Trophoblast cell (in vitro differentiated cells and primary cell): ENCODE results near the gene GRB7.

Source experiments
- DNase-seq, 2 donors: peaks; one replicate each; pipeline ENCODE4 v3.0.0-alpha.2; 2016
- H2AFZ ChIP-seq: 2 replicates; pipeline ENCODE4 v1.6.1; 2013; ENCODE audit warnings: low read length, moderate library complexity, mild to moderate bottlenecking; ENCODE audit not compliant: insufficient read depth, poor library complexity
- H2AK5ac ChIP-seq: 2 replicates; pipeline ENCODE4 v1.6.1; 2013; ENCODE audit warnings: mild to moderate bottlenecking, low read length
- H2BK120ac ChIP-seq: 2 replicates; pipeline ENCODE4 v1.6.1; 2013; ENCODE audit warnings: low read length, mild to moderate bottlenecking, moderate library complexity; ENCODE audit not compliant: insufficient read depth, poor library complexity
- H2BK12ac ChIP-seq: 2 replicates; pipeline ENCODE4 v1.6.1; 2013; ENCODE audit warnings: mild to moderate bottlenecking, low read length, moderate library complexity
- H2BK5ac ChIP-seq: 2 replicates; pipeline ENCODE4 v1.6.1; 2013; ENCODE audit warnings: low read length, low read depth, moderate library complexity, mild to moderate bottlenecking; ENCODE audit not compliant: poor library complexity
- H3K14ac ChIP-seq: 2 replicates; pipeline ENCODE4 v1.6.1; 2013; ENCODE audit warnings: mild to moderate bottlenecking, low read length
- H3K18ac ChIP-seq: 2 replicates; pipeline ENCODE4 v1.6.1; 2013; ENCODE audit warnings: mild to moderate bottlenecking, low read length
- H3K23ac ChIP-seq: 2 replicates; pipeline ENCODE4 v1.6.1; 2013; ENCODE audit warnings: low read length
- H3K27ac ChIP-seq: 2 replicates; pipeline ENCODE4 v1.5.1; 2013; ENCODE audit warnings: low read depth, mild to moderate bottlenecking, inconsistent platforms, low read length, moderate library complexity
- H3K27me3 ChIP-seq: 2 replicates; pipeline ENCODE4 v1.6.1; 2013; ENCODE audit warnings: inconsistent platforms, mild to moderate bottlenecking, low read length, moderate library complexity; ENCODE audit not compliant: insufficient read depth
- H3K36me3 ChIP-seq, 2 experiments: 1 replicate in 1 of 2; 2 replicates in 1 of 2; pipeline ENCODE4 v1.6.1; 2013; ENCODE audit warnings: low read length in 2 of 2, mild to moderate bottlenecking in 2 of 2, moderate library complexity in 1 of 2; ENCODE audit not compliant: insufficient read depth in 2 of 2, control insufficient read depth in 1 of 2
- H3K4ac ChIP-seq: 2 replicates; pipeline ENCODE4 v1.6.1; 2013; ENCODE audit warnings: low read depth, mild to moderate bottlenecking, low read length, moderate library complexity
- H3K4me1 ChIP-seq, 2 experiments: 1 replicate in 1 of 2; 2 replicates in 1 of 2; pipeline ENCODE4 v1.6.1; 2013; ENCODE audit warnings: low read length in 2 of 2, mild to moderate bottlenecking in 2 of 2, moderate library complexity in 1 of 2; ENCODE audit not compliant: insufficient read depth in 2 of 2, control insufficient read depth in 1 of 2
- H3K4me2 ChIP-seq: 2 replicates; pipeline ENCODE4 v1.6.1; 2013; ENCODE audit warnings: inconsistent platforms, mild to moderate bottlenecking, low read length, moderate library complexity
- H3K4me3 ChIP-seq: 2 replicates; pipeline ENCODE4 v1.5.1; 2013; ENCODE audit warnings: mild to moderate bottlenecking, low read depth, low read length, inconsistent platforms
- H3K79me1 ChIP-seq: one replicate; pipeline ENCODE4 v1.6.1; 2013; ENCODE audit warnings: low read length
- H3K79me2 ChIP-seq: 2 replicates; pipeline ENCODE4 v1.6.1; 2013; ENCODE audit warnings: low read length, mild to moderate bottlenecking; ENCODE audit not compliant: control insufficient read depth, insufficient read depth, poor library complexity
- H3K9ac ChIP-seq: 2 replicates; pipeline ENCODE4 v1.6.1; 2013; ENCODE audit warnings: mild to moderate bottlenecking, low read length
- H3K9me3 ChIP-seq: 2 replicates; pipeline ENCODE4 v1.6.1; 2013; ENCODE audit warnings: low read depth, mild to moderate bottlenecking, control low read depth, inconsistent platforms, low read length; ENCODE audit not compliant: insufficient read depth
- H4K12ac ChIP-seq: 2 replicates; pipeline ENCODE4 v1.6.1; 2013; ENCODE audit warnings: low read depth, mild to moderate bottlenecking, low read length, moderate library complexity
- H4K8ac ChIP-seq: 2 replicates; pipeline ENCODE4 v1.6.1; 2013; ENCODE audit warnings: low read depth, mild to moderate bottlenecking, low read length, moderate library complexity
- H4K91ac ChIP-seq: one replicate; pipeline ENCODE4 v1.6.1; 2013; ENCODE audit warnings: low read depth, mild to moderate bottlenecking, low read length, moderate library complexity
- WGBS: extraction: QIAGEN DNeasy Blood & Tissue Kit; methylation state at CpG from one replicate; pipeline ENCODE4 v1.1.7; 2013; ENCODE audit warnings: missing lambda C conversion rate; ENCODE audit not compliant: insufficient read length, insufficient coverage; ENCODE audit errors: extremely low coverage; 5-methylcytosine and 5-hydroxymethylcytosine counted together

Gene GRB7

GRCh38 chr17:39756380-39757079 lies 18.8 kb downstream of the GRB7 start:
- Histone ChIP-seq H3K36me3 (no peaks in the 10 kb centered on the region), H3K79me1 (peaks cover 10% of the 10 kb centered on the region), H2AK5ac (no peak overlapping the region), H3K27ac (no peak overlapping the region), H3K18ac (no peak overlapping the region), H3K23ac (no peak overlapping the region), H2BK120ac (no peak overlapping the region), H3K9me3 (peaks cover 4% of the 10 kb centered on the region), H4K12ac (no peak overlapping the region), H3K14ac (no peak overlapping the region), H2BK5ac (no peak overlapping the region), H3K4ac (no peak overlapping the region), H4K8ac (no peak overlapping the region), H3K4me3 (no peak overlapping the region), H3K27me3 (no peaks in the 10 kb centered on the region), H3K79me2 (peaks cover 8% of the 10 kb centered on the region), H3K9ac (no peak overlapping the region), H4K91ac (no peak overlapping the region), H3K4me2 (no peak overlapping the region), H2AFZ (no peak overlapping the region), H2BK12ac (no peak overlapping the region), H3K4me1 (peaks cover 0 to 8% of the 10 kb centered on the region in 2 experiments)
- no peak for DNase-seq
- no CpG with 5 or more reads among the region's 7 CpGs for WGBS

GRCh38 chr17:39757176-39757662 lies 19.5 kb downstream of the GRB7 start:
- no peak overlapping the region for H2BK12ac ChIP-seq
- H4K91ac ChIP-seq = no peak overlapping the region
- H3K36me3 ChIP-seq = no peaks in the 10 kb centered on the region
- no peak overlapping the region for H3K23ac ChIP-seq
- H4K12ac ChIP-seq = no peak overlapping the region
- peaks cover 10% of the 10 kb centered on the region for H3K79me1 ChIP-seq
- H2BK5ac ChIP-seq = no peak overlapping the region
- no peak overlapping the region for H3K18ac ChIP-seq
- H3K27me3 ChIP-seq = no peaks in the 10 kb centered on the region
- no peak overlapping the region for H2AK5ac ChIP-seq
- no peak overlapping the region for H3K4me2 ChIP-seq
- H3K79me2 ChIP-seq = peaks cover 8% of the 10 kb centered on the region
- H3K4me3 ChIP-seq = no peak overlapping the region
- no CpG with 5 or more reads among the region's 4 CpGs for WGBS
- no peak overlapping the region for H3K14ac ChIP-seq
- DNase-seq = no peak
- no peak overlapping the region for H3K27ac ChIP-seq
- no peak overlapping the region for H3K9ac ChIP-seq
- H3K4ac ChIP-seq = no peak overlapping the region
- no peak overlapping the region for H2AFZ ChIP-seq
- H2BK120ac ChIP-seq = no peak overlapping the region
- H3K4me1 ChIP-seq = peaks cover 0 to 8% of the 10 kb centered on the region in 2 experiments
- peaks cover 4% of the 10 kb centered on the region for H3K9me3 ChIP-seq
- no peak overlapping the region for H4K8ac ChIP-seq

- Histone ChIP-seq H4K91ac (no peak overlapping the region), H3K36me3 (no peaks in the 10 kb centered on the region), H3K27ac (no peak overlapping the region), H3K14ac (no peak overlapping the region), H2AK5ac (no peak overlapping the region), H3K4me1 (peaks cover 0 to 8% of the 10 kb centered on the region in 2 experiments), H2BK12ac (no peak overlapping the region), H3K4me3 (no peak overlapping the region), H4K8ac (no peak overlapping the region), H3K79me1 (peaks cover 10% of the 10 kb centered on the region), H3K23ac (no peak overlapping the region), H2AFZ (no peak overlapping the region), H3K9me3 (peaks cover 2% of the 10 kb centered on the region), H3K4ac (no peak overlapping the region), H3K4me2 (no peak overlapping the region), H3K79me2 (peaks cover 8% of the 10 kb centered on the region), H4K12ac (no peak overlapping the region), H3K27me3 (no peaks in the 10 kb centered on the region), H2BK5ac (no peak overlapping the region), H2BK120ac (no peak overlapping the region), H3K9ac (no peak overlapping the region), H3K18ac (no peak overlapping the region)
- no peak for DNase-seq
- WGBS = no CpG with 5 or more reads among the region's 12 CpGs
Observed at GRCh38 chr17:39757931-39758873, 20.5 kb downstream of the GRB7 start.

- H2BK12ac ChIP-seq = no peak overlapping the region
Observed at GRCh38 chr17:39759204-39759603, 21.5 kb downstream of the GRB7 start.

More at GRCh38 chr17:39759204-39759603, 21.5 kb downstream of the GRB7 start:
- Histone ChIP-seq H3K36me3 (no peaks in the 10 kb centered on the region), H3K18ac (no peak overlapping the region), H3K9ac (no peak overlapping the region), H2BK5ac (no peak overlapping the region), H3K23ac (no peak overlapping the region), H3K4me2 (no peak overlapping the region), H3K4me1 (peaks cover 0 to 2% of the 10 kb centered on the region in 2 experiments), H2AFZ (no peak overlapping the region), H2AK5ac (no peak overlapping the region), H2BK120ac (no peak overlapping the region), H4K91ac (no peak overlapping the region), H3K4me3 (no peak overlapping the region), H3K14ac (no peak overlapping the region), H3K27ac (no peak overlapping the region), H3K4ac (no peak overlapping the region), H3K79me2 (peaks cover 2% of the 10 kb centered on the region), H3K27me3 (no peaks in the 10 kb centered on the region), H3K9me3 (peaks cover 2% of the 10 kb centered on the region), H3K79me1 (peaks cover 3% of the 10 kb centered on the region), H4K12ac (no peak overlapping the region), H4K8ac (no peak overlapping the region)
- WGBS = no CpG with 5 or more reads among the region's 5 CpGs
- DNase-seq = no peak
